Measurements from ENCODE around the gene MCHR2.

DNA sequence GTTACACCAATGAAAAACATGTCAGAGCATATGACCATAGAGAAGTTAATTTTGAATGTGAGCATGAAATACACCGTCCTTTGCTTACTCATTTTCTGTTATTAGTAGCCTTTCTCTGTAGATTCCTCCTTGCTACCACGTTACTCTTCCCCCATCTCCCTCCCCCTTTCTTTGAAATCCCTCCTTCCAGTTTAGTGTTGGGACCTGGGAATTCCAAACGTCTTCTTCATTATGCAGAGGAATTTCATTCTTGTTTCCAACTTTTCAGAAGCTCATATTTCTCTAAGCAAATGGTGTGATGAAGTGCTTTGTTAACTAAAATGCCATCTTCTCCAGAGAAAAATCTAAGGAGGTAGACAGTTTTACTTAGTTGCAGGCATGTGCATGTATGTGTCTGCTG, 122.4 kb downstream of the MCHR2 start:
- TF ChIP-seq, protein P1, sequence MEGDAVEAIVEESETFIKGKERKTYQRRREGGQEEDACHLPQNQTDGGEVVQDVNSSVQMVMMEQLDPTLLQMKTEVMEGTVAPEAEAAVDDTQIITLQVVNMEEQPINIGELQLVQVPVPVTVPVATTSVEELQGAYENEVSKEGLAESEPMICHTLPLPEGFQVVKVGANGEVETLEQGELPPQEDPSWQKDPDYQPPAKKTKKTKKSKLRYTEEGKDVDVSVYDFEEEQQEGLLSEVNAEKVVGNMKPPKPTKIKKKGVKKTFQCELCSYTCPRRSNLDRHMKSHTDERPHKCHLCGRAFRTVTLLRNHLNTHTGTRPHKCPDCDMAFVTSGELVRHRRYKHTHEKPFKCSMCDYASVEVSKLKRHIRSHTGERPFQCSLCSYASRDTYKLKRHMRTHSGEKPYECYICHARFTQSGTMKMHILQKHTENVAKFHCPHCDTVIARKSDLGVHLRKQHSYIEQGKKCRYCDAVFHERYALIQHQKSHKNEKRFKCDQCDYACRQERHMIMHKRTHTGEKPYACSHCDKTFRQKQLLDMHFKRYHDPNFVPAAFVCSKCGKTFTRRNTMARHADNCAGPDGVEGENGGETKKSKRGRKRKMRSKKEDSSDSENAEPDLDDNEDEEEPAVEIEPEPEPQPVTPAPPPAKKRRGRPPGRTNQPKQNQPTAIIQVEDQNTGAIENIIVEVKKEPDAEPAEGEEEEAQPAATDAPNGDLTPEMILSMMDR (IDR thresholded peaks at IDR 0.05; ENCODE audit: extremely low read depth in 1 of 2, insufficient read depth in 1 of 2, low read depth in 1 of 2, low read length in 2 of 2): no peak
- no peak for TF ChIP-seq EZH2 (IDR thresholded peaks at IDR 0.05; ENCODE audit: borderline replicate concordance, low read depth, low read length, severe bottlenecking)
- TF ChIP-seq POLR2AphosphoS5 (IDR thresholded peaks at IDR 0.05; ENCODE audit: insufficient read depth, low read depth, low read length): no peak

Data from endothelial cell of umbilical vein (primary cell).